SK-N-SH treated with all-trans-retinoic acid at 6 μM for 48 hours (cell line): ENCODE results near the gene METTL22.

Experiments
- ATAC-seq: fragments of 200-7000 bp; cut with Tn5 transposase; 3 replicates; pipeline ENCODE4 v1.9.1; 2020; ENCODE audit warnings: mild to moderate bottlenecking, moderate library complexity
- ARNTL ChIP-seq: fragments of 450-650 bp; formaldehyde crosslinking; IDR thresholded peaks from 2 replicates; pipeline ENCODE4 v1.5.0; 2020; ENCODE audit warnings: low read depth, mild to moderate bottlenecking, moderate library complexity, borderline replicate concordance
- BACH2 ChIP-seq: fragments of 250-450 bp; sonication (Bioruptor Pico); IDR thresholded peaks from 2 replicates; pipeline ENCODE4 v1.9.0; 2021; ENCODE audit warnings: mild to moderate bottlenecking, borderline replicate concordance
- CREB5 ChIP-seq: fragments of 250-450 bp; sonication (Bioruptor Pico); IDR thresholded peaks from 2 replicates; pipeline ENCODE4 v1.5.1; 2020; ENCODE audit warnings: low read depth, mild to moderate bottlenecking, moderate library complexity
- CSDC2 ChIP-seq: fragments of 250-450 bp; sonication (Bioruptor Pico); IDR thresholded peaks from 2 replicates; pipeline ENCODE4 v1.5.0; 2020; ENCODE audit warnings: mild to moderate bottlenecking, moderate library complexity
- CSRNP3 ChIP-seq: fragments of 250-450 bp; sonication (Bioruptor Pico); IDR thresholded peaks from 2 replicates; pipeline ENCODE4 v1.5.1; 2021; ENCODE audit warnings: mild to moderate bottlenecking, moderate library complexity
- ESRRG ChIP-seq: fragments of 250-450 bp; sonication (Bioruptor Pico); IDR thresholded peaks from 2 replicates; pipeline ENCODE4 v1.6.1; 2021; ENCODE audit warnings: mild to moderate bottlenecking
- GLIS3 ChIP-seq: fragments of 250-450 bp; sonication (Bioruptor Pico); IDR thresholded peaks from 2 replicates; pipeline ENCODE4 v1.5.0; 2020; ENCODE audit warnings: mild to moderate bottlenecking, moderate library complexity
- ISL1 ChIP-seq: fragments of 250-450 bp; sonication (Bioruptor Pico); IDR thresholded peaks from 2 replicates; pipeline ENCODE4 v2.1.2; 2022; ENCODE audit warnings: mild to moderate bottlenecking, moderate library complexity
- OSR1 ChIP-seq: fragments of 250-450 bp; sonication (Bioruptor Pico); IDR thresholded peaks from 2 replicates; pipeline ENCODE4 v1.8.0; 2022; ENCODE audit warnings: moderate library complexity, mild to moderate bottlenecking, inconsistent platforms
- PATZ1 ChIP-seq: fragments of 250-450 bp; sonication (Bioruptor Pico); IDR thresholded peaks from 2 replicates; pipeline ENCODE4 v1.8.0; 2020; ENCODE audit warnings: mild to moderate bottlenecking, moderate library complexity, borderline replicate concordance
- POU6F1 ChIP-seq: fragments of 250-450 bp; sonication (Bioruptor Pico); IDR thresholded peaks from 2 replicates; pipeline ENCODE4 v1.8.0; 2021; ENCODE audit warnings: low read depth, mild to moderate bottlenecking, moderate library complexity, borderline replicate concordance
- PPARA ChIP-seq: fragments of 250-450 bp; sonication (Bioruptor Pico); IDR thresholded peaks from 2 replicates; pipeline ENCODE4 v1.5.0; 2020; ENCODE audit warnings: mild to moderate bottlenecking, borderline replicate concordance
- SNAI2 ChIP-seq: fragments of 250-450 bp; sonication (Bioruptor Pico); IDR thresholded peaks from 2 replicates; pipeline ENCODE4 v1.5.0; 2020; ENCODE audit warnings: mild to moderate bottlenecking, moderate library complexity
- TCF4 ChIP-seq: fragments of 250-450 bp; sonication (Bioruptor Pico); IDR thresholded peaks from 2 replicates; pipeline ENCODE4 v1.8.0; 2021; ENCODE audit warnings: mild to moderate bottlenecking, moderate library complexity, borderline replicate concordance
- TOX ChIP-seq: fragments of 250-450 bp; sonication (Bioruptor Pico); IDR thresholded peaks from 2 replicates; pipeline ENCODE4 v1.8.0; 2021; ENCODE audit warnings: mild to moderate bottlenecking, moderate library complexity, borderline replicate concordance
- TSHZ2 ChIP-seq: fragments of 250-450 bp; sonication (Bioruptor Pico); IDR thresholded peaks from 2 replicates; pipeline ENCODE4 v1.5.0; 2020; ENCODE audit warnings: mild to moderate bottlenecking, moderate library complexity
- ZC3H10 ChIP-seq: fragments of 250-450 bp; sonication (Bioruptor Pico); IDR thresholded peaks from 2 replicates; pipeline ENCODE4 v1.5.1; 2021; ENCODE audit warnings: mild to moderate bottlenecking, moderate library complexity
- ZFP3 ChIP-seq: fragments of 250-450 bp; sonication (Bioruptor Pico); IDR thresholded peaks from 2 replicates; pipeline ENCODE4 v1.5.0; 2020; ENCODE audit warnings: mild to moderate bottlenecking, moderate library complexity
- ZFP30 ChIP-seq: fragments of 450-650 bp; formaldehyde crosslinking; IDR thresholded peaks from 2 replicates; pipeline ENCODE4 v1.5.0; 2022; ENCODE audit warnings: mild to moderate bottlenecking, moderate library complexity
- ZNF565 ChIP-seq: fragments of 450-650 bp; formaldehyde crosslinking; conservative IDR thresholded peaks from 2 replicates; pipeline ENCODE4 v1.5.0; 2020; ENCODE audit warnings: low read depth, mild to moderate bottlenecking, moderate library complexity
- ZNF70 ChIP-seq: fragments of 450-650 bp; formaldehyde crosslinking; IDR thresholded peaks from 2 replicates; pipeline ENCODE4 v1.5.0; 2020; ENCODE audit warnings: mild to moderate bottlenecking, moderate library complexity
- ZNF8 ChIP-seq: fragments of 450-650 bp; formaldehyde crosslinking; IDR thresholded peaks from 2 replicates; pipeline ENCODE4 v1.5.0; 2020; ENCODE audit warnings: mild to moderate bottlenecking, moderate library complexity

The METTL22 gene

GRCh38 chr16:8677481-8677880, 56.0 kb downstream of the METTL22 start:
- TF ChIP-seq SNAI2 (CRISPR knock-in tag), result no peak
- no peak for TF ChIP-seq POU6F1 (CRISPR knock-in tag)
- TF ChIP-seq TOX, result no peak
- TF ChIP-seq ISL1 (CRISPR knock-in tag), result no peak
- TF ChIP-seq ZNF70 (CRISPR knock-in tag), result no peak
- no peak for TF ChIP-seq ZNF8 (CRISPR knock-in tag)
- no peak for TF ChIP-seq PPARA (CRISPR knock-in tag)
- TF ChIP-seq OSR1 (CRISPR knock-in tag), result no peak
- no peak for TF ChIP-seq CSDC2 (CRISPR knock-in tag)
- ATAC-seq, result no peak

- ATAC-seq, result no peak
- no peak for TF ChIP-seq PPARA (CRISPR knock-in tag)
- no peak for TF ChIP-seq POU6F1 (CRISPR knock-in tag)
- TF ChIP-seq SNAI2 (CRISPR knock-in tag), result no peak
- TF ChIP-seq BACH2, result no peak
- no peak for TF ChIP-seq CSDC2 (CRISPR knock-in tag)
- TF ChIP-seq CSRNP3 (CRISPR knock-in tag), result no peak
- no peak for TF ChIP-seq ZC3H10 (CRISPR knock-in tag)
- TF ChIP-seq, all 23 proteins: peak for 0
Observed at GRCh38 chr16:8678068-8678927, 56.8 kb downstream of the METTL22 start.

- no peak for ATAC-seq
- TF ChIP-seq ZFP3 (CRISPR knock-in tag), result no peak
- TF ChIP-seq ZNF565, result no peak
- no peak for TF ChIP-seq CREB5 (CRISPR knock-in tag)
- no peak for TF ChIP-seq TCF4
- no peak for TF ChIP-seq ZNF8 (CRISPR knock-in tag)
- no peak for TF ChIP-seq CSRNP3 (CRISPR knock-in tag)
- TF ChIP-seq ZC3H10 (CRISPR knock-in tag), result no peak
- no peak for TF ChIP-seq OSR1 (CRISPR knock-in tag)
- no peak for TF ChIP-seq ESRRG (CRISPR knock-in tag)
- TF ChIP-seq POU6F1 (CRISPR knock-in tag), result no peak
- no peak for TF ChIP-seq SNAI2 (CRISPR knock-in tag)
- no peak for TF ChIP-seq PATZ1
- TF ChIP-seq BACH2, result no peak
- TF ChIP-seq ZFP30 (CRISPR knock-in tag), result no peak
- no peak for TF ChIP-seq CSDC2 (CRISPR knock-in tag)
- TF ChIP-seq ARNTL, result no peak
- TF ChIP-seq TOX, result no peak
- TF ChIP-seq TSHZ2 (CRISPR knock-in tag), result no peak
- no peak for TF ChIP-seq ISL1 (CRISPR knock-in tag)
- no peak for TF ChIP-seq GLIS3 (CRISPR knock-in tag)
Observed at GRCh38 chr16:8679151-8679550, 57.7 kb downstream of the METTL22 start.
